CD4-positive, alpha-beta T cell (primary cell): ENCODE results near the gene ANGPTL2. TPM values are rescaled to one million over a fixed set of nuclear protein-coding genes. Genes with fewer than 3 reads are reported as not detected.

Experiments used
- ATAC-seq: fragments of 200-7000 bp; cut with Tn5 transposase; one replicate; pipeline ENCODE4 v1.10.0; 2022; ENCODE audit warnings: mild to moderate bottlenecking; ENCODE audit not compliant: poor library complexity
- CTCF ChIA-PET: fragments of 350-600 bp; sonication (Branson Sonifier 250); formaldehyde crosslinking; loops from one replicate; lab custom pipeline; 2021; ENCODE audit warnings: antibody characterized with exemption, inconsistent platforms; lab: Charles Lee
- POLR2A ChIA-PET: fragments of 350-600 bp; sonication (Branson Sonifier 250); formaldehyde crosslinking; loops from one replicate; lab custom pipeline; 2021; ENCODE audit warnings: antibody characterized with exemption, inconsistent platforms; lab: Charles Lee
- DNase-seq, 14 experiments: peaks; one replicate each; pipeline ENCODE4 v3.0.0-alpha.2; 2013 to 2020; ENCODE audit warnings: mixed read lengths in 2 of 14
- H3K27ac ChIP-seq, 2 donors: one replicate each; pipeline versions ENCODE4 v1.5.1 to v1.7.0; 2013; ENCODE audit warnings: low read length in 2 of 2, low read depth in 1 of 2, mild to moderate bottlenecking in 1 of 2
- H3K27me3 ChIP-seq, 2 experiments: 1 replicate in 1 of 2; 2 replicates in 1 of 2; pipeline versions ENCODE4 v1.6.1 to v1.7.0; 2013; ENCODE audit warnings: low read length in 2 of 2, control low read depth in 1 of 2, mild to moderate bottlenecking in 1 of 2, moderate library complexity in 1 of 2; ENCODE audit not compliant: insufficient read depth in 2 of 2, control insufficient read depth in 1 of 2
- H3K36me3 ChIP-seq: one replicate; pipeline ENCODE4 v1.6.1; 2013; ENCODE audit warnings: low read length, control low read depth; ENCODE audit not compliant: insufficient read depth
- H3K4me1 ChIP-seq: one replicate; pipeline ENCODE4 v1.6.1; 2013; ENCODE audit warnings: low read length, control low read depth; ENCODE audit not compliant: insufficient read depth
- H3K4me3 ChIP-seq: one replicate; pipeline ENCODE4 v1.5.1; 2013; ENCODE audit warnings: mild to moderate bottlenecking, low read length, moderate library complexity
- H3K9me3 ChIP-seq, 2 experiments: 1 replicate in 1 of 2; 2 replicates in 1 of 2; pipeline versions ENCODE4 v1.6.1 to v1.7.0; 2013; ENCODE audit warnings: low read length in 2 of 2, mild to moderate bottlenecking in 2 of 2, control low read depth in 1 of 2, moderate library complexity in 1 of 2; ENCODE audit not compliant: control insufficient read depth in 1 of 2, insufficient read depth in 1 of 2
- H3K27ac Mint-ChIP-seq: one replicate; pipeline ENCODE4 v1.8.0; 2020; ENCODE audit warnings: mixed read lengths
- H3K27me3 Mint-ChIP-seq: one replicate; pipeline ENCODE4 v1.8.0; 2021; ENCODE audit warnings: mixed read lengths
- H3K36me3 Mint-ChIP-seq: one replicate; pipeline ENCODE4 v1.8.0; 2021; ENCODE audit warnings: low read depth, mixed read lengths
- H3K4me1 Mint-ChIP-seq: one replicate; pipeline ENCODE4 v1.8.0; 2021; ENCODE audit warnings: low read depth, mixed read lengths
- H3K4me3 Mint-ChIP-seq: one replicate; pipeline ENCODE4 v1.8.0; 2020; ENCODE audit warnings: mild to moderate bottlenecking, mixed read lengths
- H3K9me3 Mint-ChIP-seq: one replicate; pipeline ENCODE4 v1.8.0; 2020; ENCODE audit warnings: mixed read lengths
- intact Hi-C, 2 experiments: fragments of 100-400 bp; cut with DNase I in 1 of 2; cut with micrococcal nuclease in 1 of 2; formaldehyde crosslinking; loops; one replicate each; pipeline versions ENCODE4 v1.15.1 to v1.9.0; 2023 to 2025; cut with DNase I, micrococcal nuclease
- total RNA-seq, 174 experiments: library from RNA in 2 of 174; stranded (reverse) in 2 of 174; gene quantifications; one replicate each; pipeline ENCODE4 v1.2.3 and lab custom pipeline; 2021 to 2026
- TF ChIP-seq, protein P1 (sequence below): fragments of 200-600 bp; IDR thresholded peaks from one replicate; pipeline ENCODE4 v1.8.0; 2022; ENCODE audit warnings: antibody characterized with exemption, mild to moderate bottlenecking

Gene ANGPTL2
- total RNA-seq, 2 experiments from 2014 or later, result not detected

DNA sequence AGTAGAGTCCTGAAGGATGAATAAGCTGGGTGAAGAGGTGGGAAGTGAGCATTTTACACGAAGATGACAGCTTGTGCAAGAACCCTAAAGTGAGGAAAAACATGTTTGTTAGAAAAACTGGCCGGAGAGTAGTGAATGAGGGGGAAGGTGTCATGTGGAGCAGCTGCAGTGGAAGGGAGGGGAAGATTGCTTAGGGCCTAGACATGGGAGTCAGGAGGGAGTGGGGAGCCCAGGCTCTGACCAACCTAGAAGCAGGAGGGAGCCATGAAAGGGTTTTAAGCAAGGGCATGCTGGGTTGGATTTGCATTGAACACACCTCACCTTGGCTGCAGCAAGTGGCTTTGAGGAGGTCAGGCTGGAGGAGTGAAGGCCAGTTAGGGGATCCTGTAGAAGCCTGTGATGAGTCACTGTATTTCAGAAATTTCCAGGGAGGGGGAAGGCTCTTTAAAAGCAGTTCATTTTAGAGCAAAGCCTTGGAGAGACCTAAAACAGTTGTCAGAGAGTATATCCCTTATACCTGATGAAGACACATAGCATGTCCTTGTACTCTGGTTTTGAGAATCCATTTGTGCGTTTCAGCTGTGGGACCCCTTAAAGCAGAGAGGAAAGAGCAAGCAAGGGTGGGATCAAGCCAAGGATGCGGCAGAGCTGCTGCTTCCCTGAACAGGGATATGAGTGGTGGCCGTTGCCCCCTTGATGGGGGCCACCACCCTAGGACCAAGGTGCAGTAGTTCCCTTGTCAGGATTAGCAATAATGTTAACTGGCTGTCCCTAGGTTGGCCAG lies 45.4 kb downstream of the ANGPTL2 start:
- Histone ChIP-seq H3K4me3 (no peak overlapping the region), H3K27ac (no peak overlapping the region), H3K27me3 (no peaks in the 10 kb centered on the region), H3K36me3 (no peaks in the 10 kb centered on the region), H3K9me3 (peaks cover 0 to 3% of the 10 kb centered on the region in 2 experiments), H3K4me1 (no peaks in the 10 kb centered on the region)
- intact Hi-C loops, result no loop called here
- CTCF ChIA-PET, result no interaction called here
- POLR2A ChIA-PET, result no interaction called here
- ATAC-seq (no peak), DNase-seq (no peak)
- H3K9me3 Mint-ChIP-seq, result peaks cover under 1% of the 10 kb centered on the region
- H3K27ac Mint-ChIP-seq, result no peak overlapping the region
- TF ChIP-seq, protein P1, sequence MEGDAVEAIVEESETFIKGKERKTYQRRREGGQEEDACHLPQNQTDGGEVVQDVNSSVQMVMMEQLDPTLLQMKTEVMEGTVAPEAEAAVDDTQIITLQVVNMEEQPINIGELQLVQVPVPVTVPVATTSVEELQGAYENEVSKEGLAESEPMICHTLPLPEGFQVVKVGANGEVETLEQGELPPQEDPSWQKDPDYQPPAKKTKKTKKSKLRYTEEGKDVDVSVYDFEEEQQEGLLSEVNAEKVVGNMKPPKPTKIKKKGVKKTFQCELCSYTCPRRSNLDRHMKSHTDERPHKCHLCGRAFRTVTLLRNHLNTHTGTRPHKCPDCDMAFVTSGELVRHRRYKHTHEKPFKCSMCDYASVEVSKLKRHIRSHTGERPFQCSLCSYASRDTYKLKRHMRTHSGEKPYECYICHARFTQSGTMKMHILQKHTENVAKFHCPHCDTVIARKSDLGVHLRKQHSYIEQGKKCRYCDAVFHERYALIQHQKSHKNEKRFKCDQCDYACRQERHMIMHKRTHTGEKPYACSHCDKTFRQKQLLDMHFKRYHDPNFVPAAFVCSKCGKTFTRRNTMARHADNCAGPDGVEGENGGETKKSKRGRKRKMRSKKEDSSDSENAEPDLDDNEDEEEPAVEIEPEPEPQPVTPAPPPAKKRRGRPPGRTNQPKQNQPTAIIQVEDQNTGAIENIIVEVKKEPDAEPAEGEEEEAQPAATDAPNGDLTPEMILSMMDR, result no peak
- H3K4me3 Mint-ChIP-seq, result no peak overlapping the region
- no peaks in the 10 kb centered on the region for H3K27me3 Mint-ChIP-seq
- H3K4me1 Mint-ChIP-seq, result no peaks in the 10 kb centered on the region
- peaks cover 10% of the 10 kb centered on the region for H3K36me3 Mint-ChIP-seq

DNA sequence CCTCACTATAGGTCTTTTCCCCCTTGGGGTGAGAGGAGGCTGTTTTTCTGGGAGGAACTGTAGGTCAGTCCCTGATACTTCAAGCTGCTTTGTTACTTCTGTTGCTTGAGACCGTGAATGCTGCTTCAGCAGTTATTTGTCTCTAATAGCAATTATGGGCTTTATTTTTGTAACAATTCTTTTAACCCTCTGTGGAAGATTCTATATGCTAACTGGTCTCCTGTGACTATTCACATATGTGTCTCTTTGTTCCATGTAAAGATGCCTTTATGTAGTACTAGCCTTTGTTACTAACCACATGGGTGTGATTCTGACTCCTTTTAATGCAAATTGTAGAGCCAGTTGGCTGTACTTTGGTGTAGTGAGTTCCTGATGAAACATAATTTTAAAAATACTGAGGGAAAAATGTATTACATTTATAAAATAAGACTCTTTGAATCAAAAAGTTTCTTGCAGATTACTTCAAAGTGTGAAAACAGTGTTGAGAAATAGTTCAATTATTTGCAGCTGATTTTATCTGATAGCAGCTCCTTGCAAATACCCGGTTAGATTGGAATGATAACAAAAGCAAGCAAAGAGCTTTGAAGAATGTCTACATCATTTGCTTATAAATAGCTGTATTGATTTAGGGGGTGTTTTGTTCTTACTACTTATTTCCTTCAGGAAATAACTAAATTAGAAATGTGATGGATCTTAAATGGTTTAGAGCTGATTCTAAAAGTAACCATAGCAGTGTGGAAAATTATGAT lies 46.6 kb downstream of the ANGPTL2 start:
- Mint-ChIP-seq H3K27ac (no peak overlapping the region), H3K4me1 (no peaks in the 10 kb centered on the region), H3K4me3 (no peak overlapping the region), H3K27me3 (no peaks in the 10 kb centered on the region), H3K36me3 (peaks cover 15% of the 10 kb centered on the region), H3K9me3 (peaks cover 4% of the 10 kb centered on the region)
- H3K4me3 ChIP-seq, result no peak overlapping the region
- TF ChIP-seq, protein P1, result no peak
- ChIA-PET CTCF (no interaction called here), POLR2A (no interaction called here)
- H3K4me1 ChIP-seq, result no peaks in the 10 kb centered on the region
- intact Hi-C loops, result no loop called here
- DNase-seq (no peak), ATAC-seq (no peak)
- H3K27ac ChIP-seq, result no peak overlapping the region
- no peaks in the 10 kb centered on the region for H3K36me3 ChIP-seq
- H3K9me3 ChIP-seq, result peaks cover 0 to 5% of the 10 kb centered on the region in 2 experiments
- no peaks in the 10 kb centered on the region for H3K27me3 ChIP-seq

DNA sequence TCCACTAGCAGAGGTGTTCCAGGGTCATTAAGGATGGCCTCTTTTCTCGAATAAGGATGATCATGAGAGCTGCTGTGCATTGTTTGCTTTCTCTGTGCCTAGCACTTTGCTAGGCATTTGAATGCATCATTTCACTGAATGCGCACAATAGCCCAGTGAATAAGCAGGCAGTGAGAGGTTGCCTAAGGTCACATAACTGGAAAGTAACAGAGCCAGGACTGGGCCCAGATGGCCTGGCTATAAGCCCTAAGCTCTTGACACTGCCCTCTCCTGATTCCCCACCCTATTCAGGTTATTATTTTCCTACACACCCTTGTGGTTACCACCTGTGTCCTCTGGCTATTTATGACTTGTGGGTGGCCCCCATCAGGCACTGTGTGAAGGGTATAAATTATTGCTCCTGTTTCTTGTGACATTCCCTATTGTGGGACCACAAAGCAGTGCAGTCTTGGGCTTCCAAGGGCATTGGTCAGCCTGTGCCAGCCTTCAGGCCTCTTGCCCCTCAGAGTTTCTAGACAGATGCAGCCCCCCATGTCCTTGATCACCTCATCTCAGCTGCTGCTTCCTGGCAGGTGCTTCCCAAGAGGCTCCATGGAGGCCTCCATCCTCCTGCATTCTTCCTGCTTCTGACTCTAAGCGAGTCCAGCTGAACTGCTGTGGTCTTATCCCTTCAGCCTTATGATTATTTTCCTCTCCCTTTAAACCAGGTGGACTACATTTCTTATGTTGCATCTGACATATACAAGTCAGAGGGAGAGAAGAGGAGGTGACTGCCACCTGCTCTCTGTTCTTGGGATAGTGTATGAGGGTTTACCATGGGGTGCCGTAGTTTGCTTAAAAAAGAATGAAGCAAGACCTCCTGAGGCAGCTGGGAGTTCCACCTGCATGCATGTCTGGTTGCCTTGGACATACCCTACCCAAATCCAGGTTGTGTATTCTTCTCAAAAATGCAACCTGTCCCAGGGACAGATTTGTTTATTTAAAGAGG lies 47.6 kb downstream of the ANGPTL2 start:
- Mint-ChIP-seq H3K27me3 (no peaks in the 10 kb centered on the region), H3K9me3 (peaks cover 4% of the 10 kb centered on the region), H3K4me1 (no peaks in the 10 kb centered on the region), H3K36me3 (peaks cover 19% of the 10 kb centered on the region), H3K4me3 (no peak overlapping the region), H3K27ac (no peak overlapping the region)
- TF ChIP-seq, protein P1, result no peak
- POLR2A ChIA-PET, result no interaction called here
- H3K27me3 ChIP-seq, result no peaks in the 10 kb centered on the region
- CTCF ChIA-PET, result no interaction called here
- H3K27ac ChIP-seq, result no peak overlapping the region
- H3K36me3 ChIP-seq, result no peaks in the 10 kb centered on the region
- H3K4me3 ChIP-seq, result no peak overlapping the region
- intact Hi-C loops, result no loop called here
- H3K9me3 ChIP-seq, result peaks cover 0 to 5% of the 10 kb centered on the region in 2 experiments
- no peaks in the 10 kb centered on the region for H3K4me1 ChIP-seq
- no peak for DNase-seq
- ATAC-seq, result no peak
